ENCODE results near the gene MCM9.

GRCh38 chr6:118980063-118980462 is 45.1 kb upstream of the MCM9 start:
- TF ChIP-seq YY1 (IDR thresholded peaks at IDR 0.05; ENCODE audit: insufficient read depth, insufficient read length): no peak
- no peak for TF ChIP-seq ZNF274 (IDR thresholded peaks at IDR 0.05; ENCODE audit: low read depth, low read length)
